Adipose tissue (tissue), 3 donors: Measurements from ENCODE around the gene FAM13A. TPM values are rescaled to one million over a fixed set of nuclear protein-coding genes. Genes with fewer than 3 reads are reported as not detected.
"Not testable (repeated sequence)": the region's sequence is repeated elsewhere in the genome, so short reads cannot be mapped to it uniquely, and the experiment has no call there.

Source experiments
- H3K27ac ChIP-seq: one replicate; pipeline ENCODE4 v1.5.1; 2013; ENCODE audit warnings: low read depth, low read length
- WGBS, 3 donors: extraction: QIAGEN DNeasy Blood & Tissue Kit; methylation state at CpG; one replicate each; pipeline ENCODE4 v1.1.7; 2013; 5-methylcytosine and 5-hydroxymethylcytosine counted together
- polyA plus RNA-seq, 3 donors: library from polyadenylated mRNA; stranded (reverse); fragments of 200-250 nt; gene quantifications; one replicate each; pipeline ENCODE4 v1.2.3, GENCODE V29; 2013
- donor health status: healthy with polysubstance abuse.
- donor health status: Bipolar disorder and iron deficiency.
- donor health status: healthy.

The FAM13A gene
- polyA plus RNA-seq, 3 donors = 12.4 to 26.9 (median 12.9) TPM

DNA sequence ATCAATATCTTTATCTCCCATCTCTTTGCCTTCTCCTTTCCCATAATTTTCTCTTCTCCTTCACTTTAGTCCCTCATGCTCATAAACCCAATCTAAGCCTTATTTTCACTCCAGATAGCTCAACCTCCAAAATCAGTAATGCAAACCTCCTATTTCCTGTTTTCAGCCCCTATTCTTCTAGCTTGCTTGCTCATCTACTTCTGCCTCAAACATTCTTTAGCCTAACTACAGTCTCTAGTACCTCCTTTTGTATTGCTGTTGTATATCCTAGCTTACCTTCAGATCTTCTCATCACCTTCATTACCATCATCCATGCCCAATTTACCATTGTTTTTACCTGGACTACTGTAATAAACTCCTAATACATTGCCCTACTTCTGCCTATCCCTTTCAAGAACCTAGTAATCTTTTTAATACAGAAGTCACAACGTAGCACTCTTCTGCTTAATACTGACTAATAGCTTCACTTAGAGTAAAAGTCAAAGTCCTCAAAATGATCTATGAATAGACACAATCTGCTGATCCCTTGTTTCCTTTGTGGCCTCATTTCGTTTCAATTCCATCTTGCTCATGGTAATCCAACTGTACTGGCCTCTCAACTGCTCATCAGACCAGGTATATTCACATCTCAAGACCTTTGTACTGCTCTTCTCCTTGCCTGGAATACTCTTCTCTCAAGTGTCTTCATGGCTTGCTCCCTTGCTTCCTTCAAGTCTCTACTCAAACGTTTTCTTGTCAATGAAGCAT is 123.4 kb downstream of the FAM13A start:
- H3K27ac ChIP-seq = no peak overlapping the region
- 65 to 77% (median 68%) methylated on average over 3 of the region's 3 CpGs for WGBS, 3 donors

DNA sequence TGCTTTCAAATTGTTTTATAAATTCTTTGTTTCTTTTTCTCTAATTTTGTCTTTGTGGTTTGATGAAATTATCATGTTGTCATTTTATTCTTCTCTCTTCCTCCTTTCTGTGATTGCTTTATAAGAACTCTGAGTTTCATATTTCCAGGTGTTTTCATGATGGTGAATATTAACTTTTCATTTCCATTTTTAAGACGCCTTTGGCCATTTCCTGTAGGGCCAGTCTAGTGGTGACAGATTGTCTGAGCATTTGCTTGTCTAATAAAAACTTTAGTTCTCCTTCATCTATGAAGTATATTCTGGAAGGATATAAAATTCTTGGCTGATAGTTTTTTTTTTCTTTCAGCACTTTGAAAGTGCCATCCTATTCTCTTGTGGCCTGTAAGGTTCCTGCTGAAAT is 128.1 kb downstream of the FAM13A start:
- 77 to 82% (median 81%) methylated on average over 1 of the region's 1 CpG for WGBS, 3 donors

DNA sequence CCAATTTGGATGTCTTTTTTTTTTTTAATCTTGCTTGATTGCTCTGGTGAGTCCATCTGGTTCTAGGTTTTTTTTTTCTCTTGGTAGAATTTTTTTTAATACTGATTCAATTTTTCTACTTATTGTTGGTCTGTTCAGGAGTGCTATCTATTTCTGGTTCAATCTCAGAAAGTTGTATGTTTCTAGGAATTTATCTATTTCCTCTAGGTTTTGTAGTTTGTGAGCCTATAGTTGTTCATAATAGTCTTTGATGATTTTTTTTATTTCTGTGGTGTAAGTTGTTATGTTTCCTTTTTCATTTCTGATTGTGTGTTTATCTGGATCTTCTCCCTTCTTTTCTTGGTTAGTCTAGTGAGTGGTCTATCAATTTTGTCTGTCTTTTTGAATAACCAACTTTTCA is 129.6 kb downstream of the FAM13A start:
- H3K27ac ChIP-seq = no peak overlapping the region

More for the DNA sequence above, 128.1 kb downstream of the FAM13A start:
- H3K27ac ChIP-seq = no peak overlapping the region

DNA sequence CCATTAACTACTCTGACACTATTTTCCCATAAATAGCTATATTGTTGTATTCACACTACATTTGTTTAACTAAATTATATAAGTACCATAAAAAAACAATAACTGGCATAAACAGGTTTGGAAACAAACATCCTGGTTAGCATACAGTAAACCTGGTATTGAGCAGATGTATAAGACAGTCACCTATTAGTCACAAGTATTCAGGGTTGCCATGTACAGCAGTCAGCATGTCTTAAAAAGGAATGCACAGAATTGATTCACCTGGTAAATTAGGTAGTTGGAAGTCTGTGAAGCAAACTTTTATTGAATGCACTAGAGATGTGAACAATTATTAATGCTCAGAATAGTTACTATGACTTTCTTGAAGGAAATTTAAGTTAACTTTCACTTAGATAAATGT is 137.9 kb downstream of the FAM13A start:
- H3K27ac ChIP-seq = no peak overlapping the region

DNA sequence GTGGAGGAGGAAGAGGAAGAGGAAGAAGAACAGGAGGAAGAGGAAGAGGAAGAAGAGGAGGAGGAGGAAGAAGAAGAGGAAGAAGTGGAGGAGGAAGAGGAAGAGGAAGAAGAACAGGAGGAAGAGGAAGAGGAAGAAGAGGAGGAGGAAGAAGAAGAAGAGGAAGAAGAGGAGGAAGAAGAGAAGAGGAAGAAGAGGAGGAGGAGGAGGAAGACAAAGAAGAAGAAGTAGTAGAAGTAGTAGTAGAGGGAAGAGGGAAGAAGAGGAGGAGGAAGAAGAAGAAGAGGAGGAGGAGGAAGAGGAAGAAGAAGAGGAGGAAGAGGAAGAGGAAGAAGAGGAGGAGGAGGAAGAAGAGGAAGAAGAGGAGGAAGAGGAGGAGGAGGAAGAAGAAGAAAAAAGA is 143.8 kb downstream of the FAM13A start:
- H3K27ac ChIP-seq = not testable (repeated sequence)

DNA sequence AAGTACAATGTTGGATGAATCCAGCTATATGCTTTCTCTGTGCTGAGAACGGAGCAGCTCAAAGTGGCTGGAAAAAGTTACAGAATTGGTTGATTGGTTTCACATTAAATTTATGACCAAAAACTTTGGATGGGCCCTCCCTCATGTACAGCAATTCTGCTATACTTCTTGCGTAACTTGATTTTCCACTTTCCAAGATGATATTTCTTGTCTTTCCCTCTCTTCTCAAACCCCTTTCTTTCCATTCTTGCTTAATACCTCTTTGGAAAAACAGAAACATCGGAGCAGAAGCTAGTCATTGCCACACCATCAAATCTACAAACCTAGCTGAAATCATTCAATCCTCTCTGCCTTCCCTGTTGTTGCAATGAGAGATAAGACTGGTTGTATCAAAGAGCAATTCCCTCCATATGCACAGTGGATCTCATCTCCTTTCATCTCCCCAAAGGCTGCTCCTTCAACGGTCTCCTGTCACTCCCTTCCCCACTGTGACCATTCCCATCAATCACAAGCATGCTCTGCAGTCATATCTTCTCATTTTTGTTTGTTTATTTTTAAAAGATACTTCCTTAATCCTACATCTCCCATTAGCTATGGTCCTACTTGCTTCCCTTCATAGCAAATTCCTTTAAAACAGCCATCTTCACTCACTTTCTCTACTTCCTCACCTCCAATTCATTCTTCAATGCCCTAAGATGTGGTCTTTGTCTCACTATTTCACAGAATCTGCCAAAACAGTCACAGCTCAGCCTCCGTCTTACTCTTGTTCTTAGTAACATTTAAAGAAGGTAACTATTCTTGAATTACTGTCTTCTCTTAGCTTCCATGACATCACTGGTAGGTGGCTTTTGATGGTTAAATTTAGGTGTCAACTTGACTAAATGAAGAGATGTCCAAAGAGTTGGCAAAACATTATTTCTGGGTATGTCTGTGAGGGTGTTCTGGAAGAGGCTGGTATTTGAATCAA is 145.5 kb downstream of the FAM13A start:
- 84 to 90% (median 86%) methylated on average over 5 of the region's 5 CpGs for WGBS, 3 donors
- H3K27ac ChIP-seq = no peak overlapping the region

DNA sequence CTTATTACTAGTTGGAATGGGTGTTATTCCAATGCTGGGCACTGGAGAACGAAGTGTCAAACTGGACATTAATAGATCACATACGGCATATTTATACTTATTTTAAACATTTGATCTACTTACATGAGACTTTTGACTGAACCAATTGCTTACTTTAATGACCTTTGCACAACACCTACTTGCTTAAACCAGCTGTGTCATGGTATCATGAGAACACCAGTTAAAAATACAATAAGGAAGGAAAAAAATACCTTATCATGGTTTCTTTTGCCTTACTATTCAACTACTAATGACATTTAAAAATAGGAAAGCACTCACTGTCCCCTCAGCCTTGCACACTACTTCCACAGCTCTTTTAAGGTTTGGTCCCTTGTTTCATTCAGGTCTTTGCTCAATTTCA is 146.9 kb downstream of the FAM13A start:
- no peak overlapping the region for H3K27ac ChIP-seq
- WGBS, 3 donors = 78 to 100% (median 95%) methylated on average over 2 of the region's 2 CpGs

DNA sequence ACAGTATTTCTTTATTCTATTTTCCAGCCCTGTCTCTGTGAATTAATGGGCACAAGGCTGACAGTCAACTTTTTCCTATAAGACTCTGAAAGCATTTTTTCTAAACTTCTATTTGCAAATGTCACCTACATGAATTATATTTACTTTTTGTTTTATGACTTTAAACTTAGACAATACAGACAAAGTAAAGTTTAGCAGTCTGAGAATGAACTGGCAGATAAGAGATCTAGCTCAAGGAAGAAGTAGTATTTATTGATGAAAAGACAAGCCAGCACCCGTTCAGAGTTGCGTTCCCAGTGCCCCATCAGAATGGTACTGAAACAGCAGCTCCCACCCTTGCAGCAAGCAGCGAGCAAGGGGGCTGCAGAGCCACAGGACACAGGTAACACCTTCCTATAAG is 148.5 kb downstream of the FAM13A start:
- WGBS, 3 donors = 48 to 82% (median 79%) methylated on average over 3 of the region's 3 CpGs
- no peak overlapping the region for H3K27ac ChIP-seq

DNA sequence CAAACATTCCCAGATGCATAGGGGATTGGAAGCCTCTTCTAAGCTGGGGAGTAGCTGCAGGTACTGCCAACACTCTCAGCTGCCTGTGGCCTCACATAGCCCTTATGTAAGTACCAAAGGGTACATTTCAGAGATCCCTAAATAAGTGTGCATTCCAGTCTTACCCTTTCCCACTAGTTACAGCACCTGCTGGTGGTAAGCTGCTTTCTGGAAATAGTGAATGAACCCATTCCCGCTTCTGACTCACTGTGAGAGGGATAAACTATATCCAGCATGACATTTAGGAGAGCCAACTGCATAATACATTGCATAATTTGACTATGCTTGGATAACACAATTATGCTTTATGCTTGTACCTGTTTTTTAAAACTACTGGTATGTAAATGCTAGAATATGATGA is 149.0 kb downstream of the FAM13A start:
- H3K27ac ChIP-seq = no peak overlapping the region
- 95 to 100% (median 95%) methylated on average over 1 of the region's 1 CpG for WGBS, 3 donors

DNA sequence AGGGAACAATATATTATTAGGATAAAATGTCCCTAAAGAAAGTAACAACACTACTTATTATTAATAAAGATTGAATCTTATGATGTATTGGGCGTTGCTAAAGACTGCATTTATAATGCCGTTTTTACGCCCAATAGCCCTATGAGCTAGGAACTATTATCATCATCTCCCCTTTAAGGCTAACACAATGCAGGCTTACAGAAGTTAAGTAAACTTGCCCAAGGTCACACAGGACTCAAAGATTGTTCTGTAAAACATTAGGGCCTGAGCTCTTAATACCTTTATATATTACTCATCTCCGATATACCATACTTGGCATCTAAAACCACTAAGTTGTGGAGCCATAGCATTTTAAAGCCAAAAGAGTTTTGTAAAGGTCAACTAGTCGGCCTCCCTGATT is 149.5 kb downstream of the FAM13A start:
- 59 to 95% (median 84%) methylated on average over 5 of the region's 5 CpGs for WGBS, 3 donors

DNA sequence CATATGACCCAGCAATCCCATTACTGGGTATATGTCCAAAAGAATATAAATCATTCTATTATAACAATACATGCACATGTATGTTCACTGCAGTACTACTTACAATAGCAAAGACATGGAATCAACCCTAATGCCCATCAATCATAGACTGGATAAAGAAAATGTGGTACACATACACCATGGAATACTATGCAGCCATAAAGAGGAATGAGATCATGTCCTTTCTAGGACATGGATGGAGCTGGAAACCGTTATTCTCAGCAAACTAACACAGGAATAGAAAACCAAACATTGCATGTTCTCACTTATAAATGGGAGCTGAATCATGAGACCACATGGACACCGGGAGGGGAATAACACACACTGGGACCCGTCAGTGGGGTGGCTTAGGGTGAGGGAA is 152.7 kb downstream of the FAM13A start:
- H3K27ac ChIP-seq = not testable (repeated sequence)
- 92 to 96% (median 95%) methylated on average over 3 of the region's 3 CpGs for WGBS, 3 donors

More for the DNA sequence above, 149.5 kb downstream of the FAM13A start:
- no peak overlapping the region for H3K27ac ChIP-seq

DNA sequence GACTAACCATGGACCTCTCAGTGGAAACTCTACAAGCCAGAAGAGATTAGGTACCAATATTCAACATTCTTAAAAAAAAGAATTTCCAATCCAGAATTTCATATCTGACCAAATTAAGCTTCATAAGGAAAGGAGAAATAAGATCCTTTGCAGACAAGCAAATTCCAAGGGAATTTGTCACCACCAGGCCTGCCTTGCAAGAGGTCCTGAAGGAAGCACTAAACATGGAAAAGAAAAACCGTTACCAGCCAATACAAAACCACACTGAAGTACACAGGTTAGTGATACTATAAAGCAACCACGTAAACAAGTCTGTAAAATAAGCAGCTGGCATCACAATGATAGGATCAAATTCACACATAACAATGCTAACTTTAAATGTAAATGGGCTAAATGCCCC is 156.6 kb downstream of the FAM13A start:
- no peak overlapping the region for H3K27ac ChIP-seq

DNA sequence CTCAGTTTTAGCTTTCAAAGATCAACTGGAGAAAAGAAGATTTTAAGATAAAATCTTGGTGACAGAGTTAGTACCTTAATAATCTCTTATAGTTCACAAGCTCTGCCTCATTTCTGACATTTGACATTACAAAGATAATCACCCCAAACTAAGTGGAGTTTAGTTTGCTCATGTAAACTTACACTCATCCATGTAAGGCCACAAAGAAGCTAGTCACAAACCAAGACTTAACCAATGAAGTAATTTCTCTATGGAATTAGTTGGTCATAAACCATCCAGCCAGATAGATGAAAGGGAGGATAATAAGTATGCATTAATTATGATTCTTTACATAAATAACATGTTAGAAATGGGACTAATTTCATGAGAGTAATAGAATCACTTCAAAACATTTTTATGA is 159.2 kb downstream of the FAM13A start:
- H3K27ac ChIP-seq = no peak overlapping the region

More for the DNA sequence above, 156.6 kb downstream of the FAM13A start:
- 94 to 97% (median 94%) methylated on average over 2 of the region's 2 CpGs for WGBS, 3 donors

DNA sequence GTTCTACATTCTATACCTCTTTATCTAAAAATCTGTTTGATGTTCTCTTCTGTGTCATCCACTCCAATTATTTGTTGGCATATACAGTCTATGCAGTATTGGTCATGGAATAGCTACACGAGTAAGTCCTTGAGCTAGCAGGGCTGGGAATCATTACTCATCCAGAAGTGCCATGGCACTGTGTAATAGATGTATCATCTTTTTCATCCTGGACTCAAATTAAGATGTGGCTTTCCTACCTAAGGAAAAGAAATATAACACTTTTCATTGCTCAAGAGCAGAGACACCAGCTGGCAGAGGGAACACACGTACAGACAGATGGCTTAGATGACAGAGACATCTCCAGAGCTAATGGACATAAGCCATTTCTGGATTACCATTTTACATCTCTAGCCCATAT is 159.8 kb downstream of the FAM13A start:
- H3K27ac ChIP-seq = no peak overlapping the region
- WGBS, 3 donors = 85 to 93% (median 90%) methylated on average over 2 of the region's 2 CpGs

DNA sequence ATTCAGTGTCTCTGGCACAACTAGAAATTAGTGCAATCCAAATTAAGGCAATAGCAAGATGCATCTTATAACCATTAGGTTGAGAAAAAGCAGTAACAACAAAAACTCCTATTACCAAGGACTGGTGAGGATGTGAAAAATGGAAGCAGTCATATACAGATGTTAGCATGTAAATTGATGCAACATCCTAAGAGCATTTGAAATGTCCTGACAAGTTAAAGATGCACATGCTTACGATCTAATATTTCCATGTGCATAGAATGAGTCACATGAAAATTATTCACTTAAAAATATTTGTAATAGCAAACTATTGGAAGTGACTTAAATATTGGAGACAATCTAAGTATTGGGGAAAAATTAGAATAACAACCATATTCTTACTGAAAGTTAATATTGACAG is 163.0 kb downstream of the FAM13A start:
- WGBS, 3 donors = 90 to 95% (median 91%) methylated on average over 1 of the region's 1 CpG
- no peak overlapping the region for H3K27ac ChIP-seq

DNA sequence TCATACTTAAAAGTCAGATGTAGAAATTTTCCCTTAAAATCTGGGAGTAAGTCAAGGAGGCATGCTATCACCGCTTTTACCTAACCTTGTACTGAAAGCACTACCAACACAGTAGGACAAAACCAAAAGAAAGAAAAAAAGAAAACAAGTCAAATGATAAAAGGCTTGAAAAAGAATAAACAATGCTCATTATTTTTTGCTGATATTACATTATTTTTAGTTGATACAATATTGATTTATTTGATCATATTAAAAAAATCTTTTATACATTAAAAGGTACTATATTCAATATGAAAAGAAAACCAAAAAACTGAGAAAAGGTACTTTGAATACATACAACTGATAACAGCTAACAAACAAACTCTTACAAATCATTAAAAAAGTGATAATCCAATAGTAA is 164.3 kb downstream of the FAM13A start:
- 97 to 100% (median 97%) methylated on average over 1 of the region's 1 CpG for WGBS, 3 donors
- H3K27ac ChIP-seq = no peak overlapping the region

DNA sequence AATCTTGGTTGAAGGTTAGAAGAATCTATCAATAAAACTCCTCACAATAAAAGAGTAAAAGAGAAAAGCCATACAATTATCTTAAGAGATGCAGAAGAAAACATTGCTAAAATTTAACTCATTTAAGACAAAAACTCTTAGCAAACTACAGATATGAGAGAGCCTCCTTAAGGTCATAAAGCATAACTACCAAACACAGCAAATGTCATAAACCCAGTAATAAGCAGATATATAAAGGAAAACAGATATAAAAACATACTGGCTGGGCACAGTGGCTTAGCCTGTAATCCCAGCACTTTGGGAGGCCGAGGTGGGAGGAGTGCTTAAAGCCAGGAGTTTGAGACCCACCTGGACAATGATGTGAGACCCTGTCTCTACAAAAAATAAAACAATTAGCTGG is 165.3 kb downstream of the FAM13A start:
- 89 to 92% (median 92%) methylated on average over 1 of the region's 1 CpG for WGBS, 3 donors
- no peak overlapping the region for H3K27ac ChIP-seq

DNA sequence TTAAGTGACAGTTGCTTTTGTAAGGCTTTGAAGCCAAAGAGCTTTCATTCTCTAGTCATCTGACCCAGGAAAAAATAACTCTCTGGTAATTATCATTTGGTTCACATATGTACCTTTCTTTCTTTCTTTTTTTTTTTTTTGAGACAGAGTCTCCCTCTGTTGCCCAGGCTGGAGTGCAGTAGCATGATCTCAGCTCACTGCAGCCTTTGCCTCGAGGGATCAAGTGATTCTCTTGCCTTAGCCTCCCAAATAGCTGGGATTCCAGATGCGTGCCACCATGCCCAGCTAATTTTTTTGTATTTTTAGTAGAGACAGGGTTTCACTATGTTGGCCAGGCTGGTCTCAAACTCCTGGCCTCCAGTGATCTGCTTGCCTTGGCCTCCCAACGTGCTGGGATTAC is 169.6 kb downstream of the FAM13A start:
- H3K27ac ChIP-seq = not testable (repeated sequence)
- 86 to 99% (median 88%) methylated on average over 3 of the region's 3 CpGs for WGBS, 3 donors

DNA sequence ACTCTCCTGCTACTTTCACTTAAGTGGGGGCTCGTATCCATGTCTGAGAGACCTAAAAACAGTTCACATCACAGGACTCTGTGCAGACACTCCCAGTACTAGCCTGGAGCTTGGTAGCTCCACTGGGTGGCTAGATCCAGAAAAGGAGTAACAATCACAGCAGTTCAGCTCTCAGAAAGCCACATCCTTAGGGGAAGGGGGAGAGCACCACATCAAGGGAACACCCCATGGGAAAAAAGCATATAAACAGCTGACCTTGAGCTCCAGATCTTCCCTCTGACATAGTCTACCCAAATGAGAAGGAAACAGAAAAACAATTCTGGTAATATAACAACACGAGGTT is 175.8 kb downstream of the FAM13A start:
- no peak overlapping the region for H3K27ac ChIP-seq
- WGBS, 3 donors = 67 to 70% (median 68%) methylated on average over 2 of the region's 2 CpGs
